HG03442 (cell line): ENCODE data around the gene KCNH1.

Experiments
- ATAC-seq: cut with Tn5 transposase; IDR thresholded peaks from one replicate; pipeline ENCODE4 v1.9.1; 2021; ENCODE audit warnings: mild to moderate bottlenecking, moderate library complexity; ENCODE audit not compliant: unreplicated experiment

The KCNH1 gene

GRCh38 chr1:210815641-210816550, 318.1 kb downstream of the KCNH1 start:
- ATAC-seq = no peak

- no peak for ATAC-seq
These were observed 319.4 kb downstream of the KCNH1 start for GRCh38 chr1:210814382-210815123.

DNA sequence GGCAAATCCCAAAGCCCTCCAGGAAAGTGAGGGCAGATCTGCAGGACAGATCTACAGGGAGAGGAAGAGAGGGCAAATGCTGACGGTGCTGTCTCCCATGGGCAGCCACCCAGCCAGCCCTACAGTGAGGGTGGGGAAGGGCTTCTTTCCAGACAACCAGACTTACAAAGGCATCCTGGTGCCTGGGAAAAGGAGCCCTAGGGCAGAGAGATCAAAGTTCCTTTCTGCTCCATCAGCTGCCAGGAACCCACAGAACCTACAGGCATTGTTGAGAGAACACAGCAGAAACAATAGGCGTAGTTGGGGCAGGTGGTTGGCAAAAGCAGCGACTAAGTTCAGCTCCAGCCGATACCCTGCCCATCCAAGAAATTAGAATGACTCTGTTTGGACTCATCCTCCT, 332.4 kb downstream of the KCNH1 start:
- ATAC-seq = no peak

DNA sequence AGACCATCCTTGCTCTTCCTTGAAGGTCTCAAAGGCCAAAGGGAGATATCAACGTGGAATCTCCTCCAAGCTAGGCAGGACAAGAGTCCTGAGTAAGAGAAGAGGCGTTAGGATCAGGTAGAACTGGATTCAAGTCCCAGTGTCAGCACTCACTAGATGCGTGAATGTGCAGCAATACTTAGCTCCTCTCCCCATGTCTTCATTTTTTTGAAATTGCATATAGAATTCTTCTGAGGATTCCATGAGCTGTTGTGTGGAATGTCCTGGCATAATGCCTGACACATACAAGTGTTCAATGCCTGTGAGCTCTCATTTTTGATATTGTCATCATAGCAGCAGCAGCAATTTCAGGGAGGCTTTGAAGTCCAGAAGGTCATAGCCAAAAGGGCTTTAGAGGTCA, 333.2 kb downstream of the KCNH1 start:
- ATAC-seq = no peak

- no peak for ATAC-seq
These were observed 333.6 kb downstream of the KCNH1 start for GRCh38 chr1:210800301-210800700.

GRCh38 chr1:210797422-210797821, 336.5 kb downstream of the KCNH1 start:
- ATAC-seq = no peak

GRCh38 chr1:210796421-210796820, 337.5 kb downstream of the KCNH1 start:
- ATAC-seq = no peak

DNA sequence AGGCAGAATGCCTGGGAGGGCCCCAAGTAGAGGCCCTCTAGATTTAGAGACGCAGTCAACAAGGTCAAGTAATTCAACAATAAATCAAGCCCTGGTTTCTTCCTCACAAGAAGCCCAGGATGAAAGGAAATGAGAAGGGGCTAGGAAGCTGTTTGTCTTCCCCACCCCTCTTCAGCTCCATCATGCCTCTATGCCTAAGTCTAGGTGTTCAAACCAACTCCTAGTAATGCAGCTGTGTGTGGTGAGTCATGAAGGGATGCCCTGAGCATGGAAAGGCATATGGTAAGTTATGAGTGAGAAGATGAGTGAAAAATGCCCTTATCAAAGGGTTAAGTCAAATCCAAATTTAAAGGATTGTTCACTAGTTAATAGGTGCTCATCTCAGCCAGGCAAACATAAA, 339.5 kb downstream of the KCNH1 start:
- no peak for ATAC-seq

DNA sequence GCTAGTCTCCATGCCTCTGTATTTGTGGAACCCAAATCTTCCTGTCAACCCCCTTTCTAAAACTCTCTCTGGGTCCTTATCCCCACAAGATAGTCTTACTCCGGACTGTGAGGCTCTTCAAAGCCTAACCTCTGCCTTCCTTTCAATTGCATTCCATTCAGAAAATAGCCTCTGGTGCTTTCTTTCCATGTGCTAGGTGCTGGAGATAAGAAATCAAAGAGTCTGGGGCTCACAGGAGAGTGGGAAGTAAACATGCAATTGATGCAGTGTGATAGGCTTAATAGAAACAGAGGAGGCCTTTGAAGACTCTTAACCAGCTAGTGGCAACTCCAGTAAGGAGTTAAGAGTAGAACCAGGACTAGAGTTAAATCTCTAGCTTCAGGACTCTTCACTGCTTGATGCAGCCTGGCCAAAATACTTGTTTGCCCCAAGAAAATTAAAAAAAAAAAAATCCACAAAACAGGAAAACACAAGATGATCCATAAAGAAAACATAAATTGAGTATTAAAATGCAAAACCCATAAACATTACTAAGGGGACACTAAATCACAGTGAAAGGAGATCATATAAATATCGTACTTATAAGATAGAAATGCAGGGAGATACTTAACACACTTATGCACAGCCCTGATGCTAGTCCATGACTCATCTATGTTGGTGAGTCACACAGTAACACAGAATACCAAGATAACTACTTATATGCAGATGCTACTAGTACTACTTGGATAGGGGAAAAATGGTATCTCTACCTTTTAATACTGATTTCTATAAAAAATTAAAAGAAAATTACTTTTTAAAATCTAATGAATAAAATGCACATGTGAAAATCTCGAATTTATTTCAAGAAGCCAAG, 341.5 kb downstream of the KCNH1 start:
- no peak for ATAC-seq

- no peak for ATAC-seq
These were observed 343.8 kb downstream of the KCNH1 start for GRCh38 chr1:210790196-210790595.

- no peak for ATAC-seq
These were observed 346.1 kb downstream of the KCNH1 start for GRCh38 chr1:210787800-210788199.

DNA sequence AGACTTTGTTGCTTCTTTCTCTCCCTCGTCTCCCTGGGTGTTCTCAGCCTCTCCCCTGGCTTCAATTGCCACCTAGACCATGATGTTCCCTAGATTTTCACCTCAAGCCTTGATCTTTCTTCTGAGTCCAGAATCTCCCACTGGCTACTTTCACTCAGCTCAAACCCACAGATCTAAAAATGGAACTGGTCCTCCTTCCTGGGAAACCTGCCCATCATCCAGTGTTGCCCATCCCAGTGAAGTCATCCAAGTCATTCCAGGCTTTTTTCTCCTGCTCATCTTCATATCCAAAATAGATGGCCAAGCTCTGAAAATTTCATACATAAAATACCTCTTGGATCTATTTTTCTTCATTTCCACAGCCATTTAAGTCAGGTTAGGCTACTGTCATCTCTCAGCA, 347.4 kb downstream of the KCNH1 start:
- no peak for ATAC-seq

- ATAC-seq = no peak
These were observed 350.0 kb downstream of the KCNH1 start for GRCh38 chr1:210783925-210784324.

DNA sequence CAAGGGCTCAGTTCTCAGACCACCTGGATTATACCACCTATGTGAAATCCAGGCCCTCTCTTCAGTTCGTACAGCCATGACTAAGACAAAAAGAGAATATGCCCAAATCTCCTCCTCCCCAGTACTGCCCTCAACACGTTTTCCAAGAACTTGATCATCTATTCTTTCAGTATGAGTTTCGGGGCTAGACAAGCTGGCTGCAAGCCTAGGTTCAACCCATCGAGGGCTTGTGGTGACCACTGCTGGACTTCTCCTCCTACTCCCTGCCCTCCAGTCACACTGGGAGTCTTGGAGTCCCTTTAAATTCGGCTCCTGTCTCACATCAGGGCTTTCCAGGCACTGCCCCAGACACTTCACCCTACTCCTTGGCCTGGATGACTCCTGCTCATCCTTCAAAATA, 352.3 kb downstream of the KCNH1 start:
- no peak for ATAC-seq

- ATAC-seq = no peak
These were observed 354.7 kb downstream of the KCNH1 start for GRCh38 chr1:210779269-210779668.

DNA sequence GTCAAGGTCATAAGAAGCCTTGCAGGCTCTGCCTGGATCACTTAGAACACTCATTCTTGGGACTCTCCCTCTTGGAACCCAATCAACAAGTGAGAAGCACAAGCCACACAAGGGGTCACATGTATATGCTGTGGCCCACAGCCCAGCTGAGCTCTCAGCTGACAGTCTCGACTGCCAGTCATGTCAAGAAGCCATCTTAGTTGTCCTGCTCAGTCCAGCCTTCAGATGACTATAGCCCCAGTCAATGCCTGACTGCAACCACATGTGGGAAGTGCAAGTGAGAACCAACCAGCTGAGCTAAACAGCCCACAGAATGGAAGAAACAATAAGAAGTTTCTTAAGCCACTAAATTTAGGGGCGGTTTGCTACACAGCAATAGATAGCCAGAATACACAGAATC, 356.0 kb downstream of the KCNH1 start:
- ATAC-seq = peak; percentile 49

- no peak for ATAC-seq
These were observed 357.2 kb downstream of the KCNH1 start for GRCh38 chr1:210776712-210777111.

DNA sequence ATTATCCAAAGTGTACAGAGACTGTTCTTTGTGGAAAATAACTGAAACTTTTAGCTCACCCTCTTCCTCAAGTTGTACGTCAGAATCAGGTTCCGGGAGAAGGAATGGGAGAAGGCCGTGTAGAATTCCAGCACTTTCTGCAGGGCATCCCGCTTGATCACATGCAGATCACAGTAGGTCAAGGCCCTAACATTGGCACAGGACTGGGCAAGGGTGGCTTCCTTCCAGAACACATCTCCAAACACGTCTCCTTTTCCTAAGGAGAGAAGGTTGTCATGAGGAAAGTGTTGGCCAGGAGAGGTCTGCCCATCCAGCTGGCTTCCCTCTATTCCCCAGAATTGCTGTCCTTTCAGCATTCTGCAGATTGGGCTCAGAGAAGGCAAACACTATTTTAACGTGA, 358.7 kb downstream of the KCNH1 start:
- ATAC-seq = no peak

GRCh38 chr1:210773450-210773849, 360.5 kb downstream of the KCNH1 start:
- no peak for ATAC-seq

- no peak for ATAC-seq
These were observed 362.8 kb downstream of the KCNH1 start for GRCh38 chr1:210771131-210771530.

GRCh38 chr1:210770396-210770984, 363.5 kb downstream of the KCNH1 start:
- ATAC-seq = no peak
